ENCODE data around the gene TWNK. TPM values are rescaled to one million over a fixed set of nuclear protein-coding genes. Genes with fewer than 3 reads are reported as not detected.

TWNK gene
- total and polyA plus RNA-seq, 10 of the 15 experiments (the other 5 are each of a cell fraction or from before 2014, with no cell fraction given), result 13.6 to 32.8 (median 18.0) TPM

GRCh38 chr10:101014230-101014884, 27.0 kb downstream of the TWNK start:
- H3K9ac ChIP-seq (ENCODE audit: control insufficient read depth, insufficient read depth, low read length), result no peak overlapping the region
- no peaks in the 10 kb centered on the region for H3K9me3 ChIP-seq (replicated peaks; ENCODE audit: control insufficient read depth, insufficient read depth, low read length)
- peaks cover 10% of the 10 kb centered on the region in 2 experiments for H3K27me3 ChIP-seq (replicated peaks in 1 of 2; ENCODE audit: control insufficient read depth in 2 of 2, insufficient read depth in 2 of 2, low read length in 1 of 2)
- FAIRE-seq, result peak; percentile 89
- ChIA-PET RAD21 (ENCODE audit: unreplicated experiment) (interaction anchor here (0.6 to 3.2 kb wide), 15 partner anchors 10 to 446 kb away, joined by 3 to 26 read pairs (median 4); partner anchors contain the start of genes LZTS2, MRPL43, SEMA4G and TWNK), POLR2A (interaction anchor here (0.6 to 1.9 kb wide), 2 partner anchors 17 to 108 kb away, joined by 3 to 11 read pairs; no protein-coding TSS in a partner anchor), SMC1A (ENCODE audit: uncharacterized antibody, unreplicated experiment) (interaction anchor here (0.6 to 2.4 kb wide), 8 partner anchors 11 to 271 kb away, joined by 3 to 9 read pairs (median 4); no protein-coding TSS in a partner anchor), CTCF (interaction anchor here (0.7 to 6.8 kb wide), 37 partner anchors 10 to 580 kb away, joined by 3 to 91 read pairs (median 5); partner anchors contain the start of genes KAZALD1, LZTS2, MRPL43 and PDZD7)
- TF ChIP-seq RAD21 (IDR thresholded peaks at IDR 0.05; ENCODE audit: insufficient read depth, low read depth, low read length) (peak; percentile 76), STAT3 (IDR thresholded peaks at IDR 0.05; ENCODE audit: low read depth, low read length) (no peak), IKZF1 (conservative IDR thresholded peaks at IDR 0.05) (peak; percentile 35; the same call in 1 of the 2 replicates), KAT2A (conservative IDR thresholded peaks at IDR 0.05; ENCODE audit: control insufficient read depth, low read depth, low read length) (no peak), SMC3 (IDR thresholded peaks at IDR 0.05; ENCODE audit: borderline replicate concordance, low read length) (peak; percentile 68; the same call in 1 of the 2 replicates), BHLHE40 (IDR thresholded peaks at IDR 0.05; ENCODE audit: borderline replicate concordance in 1 of 2, low read depth in 2 of 2, low read length in 1 of 2) (peak in 1 of 2 experiments; percentile 52; a peak in 2 of 4 replicates), CTCF (IDR thresholded peaks at IDR 0.05 in 2 of 3, conservative IDR thresholded peaks at IDR 0.05 in 1 of 3; ENCODE audit: control insufficient read depth in 2 of 3, extremely low read depth in 1 of 3, insufficient read depth in 1 of 3, low read depth in 3 of 3, low read length in 3 of 3) (peak; percentile 94 to 97 (median 95)), YY1 (IDR thresholded peaks at IDR 0.05; ENCODE audit: low read depth, low read length) (0 out of 2 replicates have a peak, but pooled peaks have one; percentile 14)
- in situ Hi-C loops (cut with MboI), result no loop called here
- H3K4me2 ChIP-seq (ENCODE audit: control insufficient read depth, insufficient read depth), result no peak overlapping the region
- peak; percentile 65 for ATAC-seq
- no peak overlapping the region for H2AFZ ChIP-seq (ENCODE audit: control insufficient read depth, low read depth, low read length)
- no peaks in the 10 kb centered on the region for H3K79me2 ChIP-seq (ENCODE audit: control insufficient read depth, insufficient read depth, low read length)
- WGBS (ENCODE audit: insufficient coverage, insufficient replicate concordance, low lambda C conversion rate, missing lambda C conversion rate), result 19% methylated on average over 11 of the region's 11 CpGs
- H4K20me1 ChIP-seq (ENCODE audit: control insufficient read depth, insufficient read depth), result no peaks in the 10 kb centered on the region
- no peak overlapping the region for H3K4me3 ChIP-seq
- H3K36me3 ChIP-seq (ENCODE audit: control insufficient read depth in 2 of 2, insufficient read depth in 2 of 2, low read length in 1 of 2), result no peaks in the 10 kb centered on the region
- no peak for DNase-seq (ENCODE audit: low read depth, low spot score)
- H3K27ac ChIP-seq (ENCODE audit: control insufficient read depth, insufficient read depth), result no peak overlapping the region
- intact Hi-C loops (cut with micrococcal nuclease; ENCODE audit: unreplicated experiment), result loop anchor here (1.0 kb wide), 1 partner anchor 45 kb away; the partner anchor contains the start of gene SEMA4G
- BruUV-seq (replicated peaks), result no TSS peak
- peaks cover 11% of the 10 kb centered on the region for H3K4me1 ChIP-seq (ENCODE audit: control insufficient read depth, insufficient read depth, low read length)
